T-helper 2 cell (primary cell): ENCODE results near the gene ADCY9.
A peak's percentile ranks its signal among the peaks of the same experiment; 100 is the strongest.
"Not testable (repeated sequence)": the region's sequence is repeated elsewhere in the genome, so short reads cannot be mapped to it uniquely, and the experiment has no call there.

Experiments used
- DNase-seq, 5 experiments: peaks; one replicate each; pipeline versions ENCODE4 v3.0.0 to v3.0.0-alpha.2; 2012 to 2022
- total RNA-seq, 2 donors: gene quantifications; one replicate each; lab custom pipeline; 2026; lab: John Stamatoyannopoulos, UW

ADCY9 gene
- 14.7 to 17.0 reads per million in 2 donors for total RNA-seq

DNA sequence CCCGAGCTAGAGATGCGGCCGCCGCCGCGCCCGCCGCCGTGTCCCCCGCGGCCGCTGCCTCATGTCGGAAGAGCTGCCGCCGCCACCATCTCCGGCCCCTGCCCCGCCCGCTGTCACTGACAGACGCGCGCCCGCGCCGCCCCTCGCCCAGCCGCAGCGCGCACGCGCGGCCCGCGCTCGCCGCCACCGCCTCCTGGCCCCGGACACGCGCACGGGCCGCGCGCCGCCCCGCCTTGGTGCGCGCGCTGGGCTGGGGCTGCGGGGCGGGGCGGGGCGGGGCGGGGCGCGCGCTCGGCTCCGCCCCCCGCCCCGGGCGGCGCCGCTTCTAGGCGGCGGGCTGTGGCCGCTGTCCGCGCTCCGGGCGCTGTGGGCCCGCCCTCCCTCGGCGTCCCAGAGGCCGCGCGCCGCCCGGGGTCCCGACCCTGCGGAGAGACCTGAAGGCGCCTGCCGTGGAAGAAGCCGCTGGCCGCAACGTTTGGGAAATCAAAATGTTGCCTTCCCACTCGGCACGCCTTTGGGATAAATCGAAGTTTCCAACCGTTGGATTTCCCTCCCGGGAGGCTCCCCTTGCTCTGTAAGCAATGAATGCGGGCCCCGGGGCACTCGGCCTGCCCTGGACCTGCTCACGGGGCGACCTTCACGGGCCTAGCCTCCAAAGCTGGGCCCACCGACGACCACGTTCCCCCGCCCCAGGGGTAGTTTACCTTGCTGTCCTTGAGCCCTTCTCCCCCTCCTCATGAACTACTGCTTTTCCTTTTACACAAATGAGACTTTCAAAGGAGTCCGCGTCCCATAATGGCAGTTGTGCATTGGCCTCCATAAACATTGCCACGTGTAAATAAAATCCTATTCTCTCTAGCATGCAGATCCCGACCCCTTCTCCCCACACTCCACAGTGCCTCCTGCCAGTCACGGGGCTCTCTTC lies at the start of gene ADCY9:
Gene ADCY9, minus strand, starts transcription at position 118 of the 925 bp plus-strand sequence. CDS start 1,000 bp downstream, outside the sequence.
- DNase-seq, result peak; percentile 53 to 92 (median 69)

GRCh38 chr16:4160658-4161430 lies 44.6 kb upstream of the ADCY9 start:
- no peak for DNase-seq

- no peak for DNase-seq
These were observed 43.5 kb upstream of the ADCY9 start for GRCh38 chr16:4159726-4160125.

DNA sequence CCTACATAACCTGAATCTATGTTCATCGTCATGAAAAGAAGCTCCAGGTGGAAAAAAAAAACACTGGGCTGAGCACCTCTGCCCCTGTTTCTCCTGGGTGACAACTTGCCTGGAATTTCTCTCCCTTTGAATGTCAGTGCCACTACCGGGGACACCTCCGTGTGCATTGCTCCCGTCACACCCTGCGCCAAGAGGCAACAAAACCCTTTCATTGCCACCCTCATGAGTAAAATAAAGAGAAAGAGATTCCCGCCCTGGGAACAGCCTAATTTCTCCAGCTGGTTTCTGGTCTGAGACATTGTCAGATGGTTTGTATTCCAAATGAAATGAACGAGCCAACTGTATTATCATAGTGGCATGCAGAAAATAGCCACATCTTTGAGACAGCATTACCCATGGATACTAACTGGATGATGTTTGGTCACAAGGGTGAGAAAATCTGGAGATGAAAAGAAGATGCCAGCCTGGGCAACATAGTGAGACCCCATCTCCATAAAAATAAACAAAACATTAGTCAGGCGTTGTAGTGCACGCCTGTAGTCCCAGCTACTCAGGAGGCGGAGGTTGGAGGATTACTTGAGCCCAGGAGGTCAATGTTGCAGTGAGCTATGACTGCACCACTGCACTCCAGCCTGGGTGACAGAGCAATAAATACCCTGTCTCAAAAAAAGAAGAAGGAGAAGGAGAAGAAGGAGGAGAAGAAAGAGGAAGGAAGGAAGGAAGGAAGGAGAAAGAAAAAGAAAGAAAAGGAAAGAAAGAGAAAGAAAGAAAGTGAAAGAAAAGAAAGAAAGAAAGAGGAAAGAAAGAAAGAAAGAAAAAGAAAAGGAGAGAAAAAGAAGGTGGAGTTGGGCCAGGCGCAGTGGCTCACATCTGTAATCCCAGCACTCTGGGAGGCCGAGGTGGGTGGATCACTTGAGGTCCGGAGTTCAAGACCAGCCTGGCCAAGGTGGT lies 42.2 kb upstream of the ADCY9 start:
- DNase-seq, result no peak

GRCh38 chr16:4157376-4157825 lies 41.2 kb upstream of the ADCY9 start:
- no peak for DNase-seq

DNA sequence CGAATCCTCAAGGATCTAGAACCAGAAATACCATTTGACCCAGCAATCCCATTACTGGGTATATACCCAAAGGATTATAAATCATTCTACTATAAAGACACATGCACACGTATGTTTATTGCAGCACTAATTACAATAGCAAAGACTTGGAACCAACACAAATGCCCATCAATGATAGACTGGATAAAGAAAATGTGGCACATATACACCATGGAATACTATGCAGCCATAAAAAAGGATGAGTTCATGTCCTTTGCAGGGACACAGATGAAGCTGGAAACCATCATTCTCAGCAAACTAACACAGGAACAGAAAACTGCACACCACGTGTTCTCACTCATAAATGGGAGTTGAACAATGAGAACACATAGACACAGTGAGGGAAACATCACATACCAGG lies 40.3 kb upstream of the ADCY9 start:
- not testable (repeated sequence) for DNase-seq

DNA sequence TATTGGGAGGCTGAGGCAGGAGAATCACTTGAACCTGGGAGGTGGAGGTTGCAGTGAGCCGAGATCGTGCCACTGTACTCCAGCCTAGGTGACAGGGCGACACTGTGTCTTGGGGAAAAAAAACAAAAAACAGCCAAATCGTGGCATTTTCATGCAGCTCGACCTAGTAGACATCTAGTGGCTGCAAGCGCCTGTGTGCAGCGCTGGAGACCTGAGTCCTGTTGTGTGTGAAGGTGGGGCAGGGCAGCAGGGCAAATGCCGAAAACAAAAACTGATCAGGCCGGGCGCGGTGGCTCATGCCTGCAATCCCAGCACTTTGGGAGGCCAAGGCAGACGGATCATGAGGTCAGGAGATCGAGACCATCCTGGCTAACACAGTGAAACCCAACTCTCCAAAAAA lies 37.1 kb upstream of the ADCY9 start:
- not testable (repeated sequence) for DNase-seq

- DNase-seq, result no peak
These were observed 36.0 kb upstream of the ADCY9 start for GRCh38 chr16:4152267-4152666.

DNA sequence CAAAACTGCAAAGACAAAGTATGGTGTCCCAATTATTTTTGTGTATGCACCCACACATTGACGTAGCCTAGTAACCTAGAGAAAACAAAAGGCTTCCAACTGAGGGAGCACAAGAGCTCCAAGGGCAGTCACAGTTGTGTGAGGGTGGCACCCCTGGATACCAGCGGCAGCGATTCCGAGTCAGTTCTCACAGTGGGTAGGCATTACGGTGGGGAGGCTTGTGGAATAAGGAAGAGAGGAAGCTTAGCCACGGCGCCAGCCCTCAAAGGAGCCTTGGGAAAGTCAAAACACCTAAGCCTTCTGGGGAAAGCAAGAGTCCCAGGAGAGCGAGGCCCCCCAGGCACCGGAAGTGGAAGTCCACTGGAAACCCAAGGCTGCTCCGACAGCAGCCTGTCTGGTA lies 31.0 kb upstream of the ADCY9 start:
- DNase-seq, result no peak

GRCh38 chr16:4142268-4142667 lies 26.0 kb upstream of the ADCY9 start:
- peak in 3 of 5 experiments; percentile 23 to 92 (median 61) for DNase-seq

- DNase-seq, result no peak
These were observed 25.4 kb upstream of the ADCY9 start for GRCh38 chr16:4141604-4142003.

DNA sequence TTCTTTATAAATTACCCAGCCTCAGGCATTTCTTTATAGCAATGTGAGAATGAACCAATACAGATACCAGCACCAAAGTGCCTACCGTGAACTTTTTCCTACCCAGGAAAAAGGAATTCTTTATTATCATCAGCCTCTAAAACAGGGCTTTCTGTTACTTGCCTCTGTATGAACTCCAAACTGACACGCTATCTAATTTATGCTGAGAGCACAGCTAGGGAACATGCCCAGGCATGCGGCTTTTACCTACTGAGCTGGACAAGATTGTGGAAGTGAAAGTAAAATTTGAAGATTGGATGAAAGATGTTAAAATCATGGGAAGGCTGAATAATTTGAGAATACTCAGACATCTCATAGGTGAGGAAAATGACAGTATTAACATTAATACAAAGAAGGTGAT lies 24.4 kb upstream of the ADCY9 start:
- peak in 1 of 5 experiments; percentile 19 for DNase-seq

DNA sequence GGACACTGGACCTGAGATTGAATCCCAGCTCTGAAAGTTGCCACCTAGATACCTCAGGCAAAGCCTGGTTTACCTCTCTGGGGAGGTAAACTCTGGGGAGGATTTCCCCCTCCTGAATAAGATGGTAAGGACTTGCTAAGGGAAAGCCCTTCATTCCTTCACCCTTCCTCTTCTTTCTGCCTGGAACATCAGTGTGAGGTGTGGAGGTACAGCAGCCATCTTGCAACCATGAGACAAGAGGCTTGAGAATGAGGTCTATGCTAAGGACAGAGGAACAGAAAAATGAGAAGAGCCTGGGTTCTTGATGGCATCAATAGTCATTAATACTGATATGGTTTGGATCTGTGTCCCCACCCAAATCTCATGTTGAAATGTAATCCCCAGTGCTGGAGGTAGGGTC lies 23.7 kb upstream of the ADCY9 start:
- DNase-seq, result no peak

DNA sequence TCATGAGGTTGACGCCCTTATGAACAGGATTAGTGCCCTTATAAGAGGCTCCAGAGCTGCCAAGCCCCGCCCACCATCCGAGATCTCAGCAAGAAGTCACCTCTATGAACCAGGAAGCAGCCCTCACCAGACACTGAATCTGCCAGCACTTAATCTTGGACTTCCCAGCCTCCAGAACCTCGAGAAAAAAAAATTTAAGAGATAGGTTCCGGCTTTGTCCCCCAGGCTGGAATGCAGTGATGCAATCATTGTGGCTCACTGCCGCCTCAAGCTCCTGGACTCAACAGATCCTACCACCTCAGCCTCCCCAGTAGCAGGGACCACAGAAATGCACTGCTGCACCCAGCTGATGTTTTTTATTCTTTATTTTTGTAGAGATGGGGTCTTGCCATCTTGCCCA lies 22.5 kb upstream of the ADCY9 start:
- no peak for DNase-seq

GRCh38 chr16:4137438-4137837 lies 21.2 kb upstream of the ADCY9 start:
- no peak for DNase-seq

DNA sequence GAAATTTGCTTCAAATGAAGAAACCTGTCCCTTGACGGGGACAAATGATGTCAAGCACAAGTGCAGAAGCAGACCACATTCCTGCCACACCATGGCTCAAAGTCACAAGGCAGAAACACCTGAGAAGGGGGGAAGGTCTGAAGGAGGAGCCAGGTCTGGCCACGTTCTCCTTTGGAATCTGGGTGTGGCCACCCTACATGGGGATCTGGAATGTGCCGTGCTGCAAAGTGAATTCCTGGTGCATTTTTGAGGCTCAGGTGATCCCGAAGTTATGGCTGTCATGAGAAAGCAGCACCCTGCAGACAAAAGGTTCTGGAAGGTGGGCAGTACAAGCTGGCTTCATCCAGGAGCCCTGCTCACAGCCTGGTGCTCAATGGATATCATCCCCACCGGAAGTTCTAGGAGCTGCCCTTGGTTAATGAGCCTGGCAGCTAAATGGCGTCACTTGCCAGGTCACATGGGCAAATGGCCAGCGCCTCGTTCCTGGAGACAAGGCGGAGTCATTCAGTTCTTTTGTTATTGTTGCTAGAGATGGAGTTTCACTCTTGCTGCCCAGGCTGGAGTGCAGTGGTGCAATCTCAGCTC lies 20.1 kb upstream of the ADCY9 start:
- DNase-seq, result no peak

GRCh38 chr16:4135537-4135936 lies 19.3 kb upstream of the ADCY9 start:
- DNase-seq, result no peak

- DNase-seq, result no peak
These were observed 17.7 kb upstream of the ADCY9 start for GRCh38 chr16:4133897-4134372.

DNA sequence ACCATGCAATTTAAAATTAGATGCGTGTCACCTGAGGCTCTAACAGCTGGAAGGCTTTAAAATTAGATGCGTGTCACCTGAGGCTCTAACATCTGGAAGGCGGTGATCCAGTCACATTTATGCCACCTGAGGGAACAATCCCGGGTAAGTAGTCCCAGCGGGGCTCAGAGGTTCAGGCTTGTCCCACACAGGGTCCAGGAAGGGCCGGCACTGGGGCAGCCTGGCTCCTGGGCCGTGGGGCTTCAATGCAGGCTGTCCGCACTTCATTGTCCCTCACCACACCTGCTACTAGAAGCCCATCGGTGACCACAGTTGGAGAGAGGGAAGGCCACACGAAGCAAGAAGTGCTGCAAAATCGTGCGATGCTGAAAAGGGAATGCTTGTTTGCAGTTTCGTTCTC lies 15.4 kb upstream of the ADCY9 start:
- no peak for DNase-seq

DNA sequence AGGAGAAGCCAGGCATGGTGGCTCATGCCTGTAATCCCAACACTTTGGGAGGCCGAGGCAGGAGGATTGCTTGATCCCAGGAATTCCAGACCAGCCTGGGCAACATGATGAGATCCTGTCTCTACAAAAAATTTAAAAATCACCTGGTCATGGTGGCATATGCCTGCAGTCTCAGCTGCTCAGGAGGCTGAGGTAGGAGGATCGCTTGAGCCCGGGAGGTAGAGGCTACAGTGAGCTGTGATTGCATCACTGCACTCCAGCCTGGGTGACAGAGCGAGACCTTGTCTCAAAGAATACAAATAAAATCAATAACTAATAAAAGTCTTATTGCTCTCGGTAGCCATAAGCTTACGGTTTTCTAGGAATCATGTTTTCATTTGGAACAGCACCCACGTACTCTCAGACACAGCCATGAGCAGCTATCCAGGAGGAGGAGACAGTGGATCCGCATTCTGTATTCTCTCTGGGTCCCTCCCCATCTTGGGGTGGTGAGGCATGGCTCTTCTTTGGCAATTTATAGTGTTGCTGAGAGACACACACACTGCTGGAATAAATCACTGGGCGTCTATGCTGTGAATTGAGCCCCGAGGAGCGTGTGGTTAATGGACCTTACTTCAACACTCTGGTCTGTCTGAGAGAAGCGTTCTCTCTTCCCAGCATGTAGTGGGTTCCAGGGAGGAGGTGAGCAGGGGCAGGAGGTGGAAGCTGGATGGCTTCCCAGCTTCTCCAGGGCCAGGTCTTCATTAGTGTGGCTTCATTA lies 8.5 kb upstream of the ADCY9 start:
- no peak for DNase-seq
